CD14-positive monocyte (primary cell): ENCODE data around the gene FAM107B. TPM values are rescaled to one million over a fixed set of nuclear protein-coding genes. Genes with fewer than 3 reads are reported as not detected.

Source experiments
- DNase-seq, 3 donors: peaks; one replicate each; pipeline ENCODE4 v3.0.0-alpha.2; 2011 to 2022
- H2AFZ ChIP-seq: 2 replicates; pipeline ENCODE4 v1.6.0; 2012; ENCODE audit warnings: mild to moderate bottlenecking, low read depth, low read length, inconsistent platforms; ENCODE audit not compliant: insufficient read depth, poor library complexity, severe bottlenecking
- H3K27ac ChIP-seq, 2 donors: 1 replicate in 1 of 2; 2 replicates in 1 of 2; pipeline ENCODE4 v1.5.1; 2012 to 2013; ENCODE audit warnings: low read length in 2 of 2, control low read depth in 1 of 2, inconsistent platforms in 1 of 2, low read depth in 1 of 2, mild to moderate bottlenecking in 1 of 2
- H3K27me3 ChIP-seq, 2 donors: one replicate each; pipeline versions ENCODE4 v1.6.0 to v1.6.1; 2011 to 2013; ENCODE audit warnings: low read length in 2 of 2; ENCODE audit not compliant: control insufficient read depth in 2 of 2, insufficient read depth in 2 of 2
- H3K36me3 ChIP-seq, 2 donors: replicated peaks in 1 of 2; 1 replicate in 1 of 2; 2 replicates in 1 of 2; pipeline versions ENCODE4 v1.5.1 to v1.6.1; 2012 to 2013; ENCODE audit warnings: low read length in 2 of 2, control low read depth in 1 of 2, inconsistent platforms in 1 of 2, mild to moderate bottlenecking in 1 of 2; ENCODE audit not compliant: insufficient read depth in 2 of 2, control insufficient read depth in 1 of 2
- H3K4me1 ChIP-seq, 2 donors: 1 replicate in 1 of 2; 2 replicates in 1 of 2; pipeline versions ENCODE4 v1.5.1 to v1.6.1; 2012 to 2013; ENCODE audit warnings: low read length in 2 of 2, control low read depth in 1 of 2, inconsistent platforms in 1 of 2, mild to moderate bottlenecking in 1 of 2, moderate library complexity in 1 of 2; ENCODE audit not compliant: insufficient read depth in 2 of 2, control insufficient read depth in 1 of 2
- H3K4me2 ChIP-seq: replicated peaks from 2 replicates; pipeline ENCODE3; 2012; ENCODE audit warnings: low read length, moderate library complexity, mild to moderate bottlenecking; ENCODE audit not compliant: poor library complexity, severe bottlenecking; ENCODE audit errors: extremely low read depth
- H3K4me3 ChIP-seq, 3 experiments: fragments of 200-600 bp in 1 of 3; sonication (generic) in 1 of 3; replicated peaks in 1 of 3; 1 replicate in 2 of 3; 2 replicates in 1 of 3; pipeline ENCODE4 v1.5.1; 2011 to 2013; ENCODE audit warnings: low read length in 3 of 3, mild to moderate bottlenecking in 3 of 3, control low read depth in 2 of 3, low read depth in 2 of 3, inconsistent platforms in 1 of 3, moderate library complexity in 1 of 3
- H3K79me2 ChIP-seq: 2 replicates; pipeline ENCODE4 v1.6.0; 2012; ENCODE audit warnings: mild to moderate bottlenecking, control low read depth, inconsistent platforms, low read length, moderate library complexity; ENCODE audit not compliant: insufficient read depth
- H3K9ac ChIP-seq: 2 replicates; pipeline ENCODE4 v1.6.0; 2017; ENCODE audit warnings: low read length, mild to moderate bottlenecking; ENCODE audit not compliant: insufficient read depth, poor library complexity, severe bottlenecking
- H3K9me3 ChIP-seq, 2 donors: replicated peaks in 1 of 2; 1 replicate in 1 of 2; 2 replicates in 1 of 2; pipeline versions ENCODE4 v1.5.1 to v1.6.1; 2012 to 2013; ENCODE audit warnings: low read length in 2 of 2, control low read depth in 1 of 2; ENCODE audit not compliant: control insufficient read depth in 1 of 2, insufficient read depth in 1 of 2
- H4K20me1 ChIP-seq: 2 replicates; pipeline ENCODE4 v1.6.0; 2012; ENCODE audit warnings: mild to moderate bottlenecking, low read length, control low read depth, moderate library complexity; ENCODE audit not compliant: insufficient read depth
- H3K27ac Mint-ChIP-seq, 7 donors: one replicate each; pipeline ENCODE4 v1.8.0; 2020; ENCODE audit warnings: mild to moderate bottlenecking in 7 of 7, mixed read lengths in 7 of 7, moderate library complexity in 6 of 7, inconsistent platforms in 2 of 7
- H3K27me3 Mint-ChIP-seq, 3 donors: one replicate each; pipeline ENCODE4 v1.8.0; 2021 to 2022; ENCODE audit warnings: low read depth in 3 of 3, mild to moderate bottlenecking in 3 of 3, mixed read lengths in 3 of 3, moderate library complexity in 3 of 3, inconsistent platforms in 1 of 3
- H3K36me3 Mint-ChIP-seq, 2 donors: one replicate each; pipeline ENCODE4 v1.8.0; 2020; ENCODE audit warnings: mixed read lengths in 2 of 2, inconsistent platforms in 1 of 2, mild to moderate bottlenecking in 1 of 2
- H3K4me1 Mint-ChIP-seq: one replicate; pipeline ENCODE4 v1.8.0; 2020; ENCODE audit warnings: mild to moderate bottlenecking, mixed read lengths
- H3K4me3 Mint-ChIP-seq, 2 donors: one replicate each; pipeline ENCODE4 v1.8.0; 2020; ENCODE audit warnings: mild to moderate bottlenecking in 2 of 2, mixed read lengths in 2 of 2, moderate library complexity in 1 of 2
- H3K9me3 Mint-ChIP-seq, 7 donors: one replicate each; pipeline ENCODE4 v1.8.0; 2020 to 2022; ENCODE audit warnings: mixed read lengths in 7 of 7, mild to moderate bottlenecking in 6 of 7, moderate library complexity in 6 of 7, inconsistent platforms in 2 of 7
- CTCF ChIP-seq: fragments of 200-600 bp; IDR thresholded peaks from one replicate; pipeline ENCODE4 v1.8.0; 2022; ENCODE audit warnings: antibody characterized with exemption, mild to moderate bottlenecking
- WGBS: methylation state at CpG from one replicate; pipeline ENCODE4 v1.1.5; 2013; ENCODE audit warnings: missing lambda C conversion rate; ENCODE audit not compliant: insufficient coverage; 5-methylcytosine and 5-hydroxymethylcytosine counted together
- intact Hi-C, 2 donors: fragments of 100-400 bp; cut with micrococcal nuclease; formaldehyde crosslinking; loops; one replicate each; pipeline versions ENCODE4 v1.15.0 to v1.15.1; 2023
- polyA plus RNA-seq, 3 donors: library from polyadenylated mRNA; depleted of rRNA in 1 of 3; unstranded in 2 of 3; stranded (reverse) in 1 of 3; fragments of 300-500 nt in 2 of 3; fragments of >200 nt in 1 of 3; fragmentation: Illumina TruSeq in 2 of 3; gene quantifications; 1 replicate in 2 of 3; 2 replicates in 1 of 3; pipeline ENCODE4 v1.2.3, GENCODE V29; 2012 to 2021

Gene FAM107B
- polyA plus RNA-seq, 3 donors: 27.2 to 68.5 (median 28.4) TPM

DNA sequence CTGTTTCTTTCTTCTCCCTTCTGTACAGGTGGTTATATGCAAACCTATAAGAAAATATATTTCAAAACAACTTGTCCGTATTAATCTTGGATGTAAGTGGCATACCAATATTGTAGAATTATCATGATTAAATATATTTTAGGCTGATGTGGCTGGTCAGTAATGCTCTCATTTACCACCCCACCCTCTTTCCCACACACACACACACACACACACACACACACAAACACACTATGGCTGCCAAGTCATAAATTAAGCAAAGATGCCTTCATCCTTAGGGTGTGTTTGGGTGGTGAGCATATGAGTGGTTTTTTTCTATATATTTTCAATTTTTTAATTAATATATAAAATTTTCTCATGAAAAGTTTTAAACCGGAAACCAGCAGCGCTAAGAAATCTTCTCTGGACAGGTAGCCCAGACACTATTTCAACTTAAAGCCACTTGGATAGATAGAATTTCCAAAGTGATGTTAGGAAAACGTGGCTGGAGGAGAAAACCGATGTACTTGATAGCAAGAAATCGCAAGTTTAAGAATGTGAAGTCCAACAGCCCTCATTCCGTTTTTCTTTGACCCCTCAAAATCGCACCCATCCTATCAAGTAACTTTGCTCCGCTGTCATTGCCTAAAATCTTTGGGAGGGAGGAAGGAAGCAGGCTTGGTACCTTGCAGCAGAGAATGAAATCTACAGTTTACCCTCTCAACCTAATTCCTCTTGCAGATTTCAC is 171.7 kb downstream of the FAM107B start:
- Histone ChIP-seq H3K79me2 (peaks cover 64% of the 10 kb centered on the region), H3K27ac (peak overlapping the region; percentile 61 to 88), H3K4me3 (peak overlapping the region; percentile 64 to 100 (median 92)), H3K4me1 (peaks cover 50 to 51% of the 10 kb centered on the region in 2 donors), H2AFZ (no peak overlapping the region), H3K9me3 (no peaks in the 10 kb centered on the region), H3K27me3 (no peaks in the 10 kb centered on the region), H3K36me3 (peaks cover 32 to 35% of the 10 kb centered on the region in 2 donors), H3K4me2 (peak overlapping the region; percentile 83), H3K9ac (peak overlapping the region; percentile 83), H4K20me1 (peaks cover 56% of the 10 kb centered on the region)
- H3K9me3 Mint-ChIP-seq: peaks cover 0 to 2% (median 0%) of the 10 kb centered on the region in 7 donors
- H3K4me3 Mint-ChIP-seq: peak overlapping the region; percentile 91 to 98
- peak overlapping the region; percentile 90 to 98 (median 94) for H3K27ac Mint-ChIP-seq
- intact Hi-C loops: loop anchor here (5.0 kb wide), 3 partner anchors 41 to 234 kb away; partner anchors contain the start of genes CDNF (in 1 of the 2), HSPA14 (in 1 of the 2) and MSANTD7 (in 1 of the 2)
- peaks cover 38 to 39% of the 10 kb centered on the region in 2 donors for H3K36me3 Mint-ChIP-seq
- TF ChIP-seq CTCF: no peak
- peaks cover 62% of the 10 kb centered on the region for H3K4me1 Mint-ChIP-seq
- H3K27me3 Mint-ChIP-seq: peaks cover 0 to 3% (median 0%) of the 10 kb centered on the region in 3 donors
- no CpG with 5 or more reads among the region's 9 CpGs for WGBS
- DNase-seq: no peak

DNA sequence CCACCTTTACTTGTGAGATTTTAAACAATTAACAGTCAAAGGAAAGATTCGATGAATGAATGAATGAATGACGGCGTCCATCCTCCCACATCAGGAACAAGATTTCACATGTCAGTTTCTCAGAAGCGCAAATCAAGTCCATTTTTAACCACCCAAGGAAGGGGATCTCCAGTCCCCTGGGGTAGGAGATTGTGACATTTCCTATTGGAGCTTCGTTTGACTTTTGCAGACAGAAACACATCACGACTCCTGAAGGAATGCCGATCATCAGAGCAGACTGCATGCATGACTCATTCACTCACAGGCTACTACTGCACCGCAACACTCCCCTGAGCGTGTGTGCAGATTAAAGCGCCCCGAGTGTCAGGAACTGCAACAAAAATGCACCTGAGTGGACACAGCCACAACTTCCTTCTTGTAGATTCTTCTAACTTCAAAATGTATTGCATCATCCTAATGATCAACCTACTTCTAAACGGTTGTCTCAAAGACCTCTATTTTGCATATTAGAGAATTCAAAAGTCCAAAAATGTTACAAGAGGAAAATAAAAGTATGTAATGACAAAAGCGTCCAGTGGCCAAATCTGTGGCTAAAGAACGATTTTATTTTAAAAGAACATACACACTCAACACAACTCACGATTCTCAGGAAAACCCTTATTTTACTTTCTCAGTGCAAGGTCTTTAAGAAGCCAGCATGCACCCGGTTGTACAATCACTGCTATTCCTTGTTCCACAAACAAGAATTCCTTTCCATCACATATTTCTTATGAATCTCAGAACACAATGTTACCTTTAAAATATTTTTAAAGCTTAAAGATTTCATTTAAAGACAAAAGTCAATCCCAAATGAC is 172.6 kb downstream of the FAM107B start:
- no peak overlapping the region for H3K9ac ChIP-seq
- Mint-ChIP-seq H3K4me3 (peak overlapping the region; percentile 76 to 91), H3K9me3 (peaks cover 0 to 2% (median 0%) of the 10 kb centered on the region in 7 donors), H3K27ac (peak overlapping the region; percentile 76 to 93 (median 90)), H3K4me1 (peaks cover 63% of the 10 kb centered on the region), H3K36me3 (peaks cover 44% of the 10 kb centered on the region in 2 donors), H3K27me3 (peaks cover 0 to 3% (median 0%) of the 10 kb centered on the region in 3 donors)
- peaks cover 73% of the 10 kb centered on the region for H3K79me2 ChIP-seq
- no peak overlapping the region for H2AFZ ChIP-seq
- H4K20me1 ChIP-seq: peaks cover 65% of the 10 kb centered on the region
- intact Hi-C loops: loop anchor here (5.0 kb wide), 3 partner anchors 40 to 235 kb away; partner anchors contain the start of genes CDNF (in 1 of the 2), HSPA14 (in 1 of the 2) and MSANTD7 (in 1 of the 2)
- peak overlapping the region; percentile 37 to 66 for H3K27ac ChIP-seq
- H3K27me3 ChIP-seq: no peaks in the 10 kb centered on the region
- TF ChIP-seq CTCF: no peak
- WGBS: 0% methylated on average over 7 of the region's 16 CpGs
- DNase-seq: peak; percentile 86 to 97 (median 94)
- H3K4me3 ChIP-seq: peak overlapping the region; percentile 8 to 100 (median 92)
- H3K9me3 ChIP-seq: no peaks in the 10 kb centered on the region
- peaks cover 47 to 48% of the 10 kb centered on the region in 2 donors for H3K4me1 ChIP-seq
- H3K36me3 ChIP-seq: peaks cover 33 to 43% of the 10 kb centered on the region in 2 donors
- H3K4me2 ChIP-seq: peak overlapping the region; percentile 83
